A673 (cell line): ENCODE results near the gene PFKL. TPM values are rescaled to one million over a fixed set of nuclear protein-coding genes. Genes with fewer than 3 reads are reported as not detected.

ENCODE experiments used
- BruUV-seq: library from RNA; stranded (reverse); fragments of 400-500 nt; replicated peaks from 2 replicates; lab custom pipeline; 2021; lab: Mats Ljungman, UMichigan
- CTCF ChIA-PET: fragments of 300-600 bp; sonication (Branson Sonifier 250); formaldehyde crosslinking; loops from one replicate; lab custom pipeline; 2022; ENCODE audit warnings: antibody characterized with exemption; lab: Charles Lee
- POLR2A ChIA-PET: fragments of 300-600 bp; sonication (Branson Sonifier 250); formaldehyde crosslinking; loops from one replicate; lab custom pipeline; 2022; ENCODE audit warnings: antibody characterized with exemption; ENCODE audit not compliant: low non-redundant PET; lab: Charles Lee
- DNase-seq: peaks from one replicate; pipeline ENCODE4 v3.0.0-alpha.2; 2015; ENCODE audit warnings: low spot score
- H3K27ac ChIP-seq: fragments of 200-600 bp; sonication (generic); 2 replicates; pipeline ENCODE4 v1.5.1; 2016; ENCODE audit warnings: mixed run types, low read depth, mild to moderate bottlenecking, mixed read lengths, antibody characterized with exemption, low read length; ENCODE audit not compliant: poor library complexity, severe bottlenecking
- H3K27me3 ChIP-seq: fragments of 200-600 bp; sonication (generic); replicated peaks from 2 replicates; pipeline ENCODE4 v1.6.1; 2017; ENCODE audit warnings: mixed run types, low read depth, mild to moderate bottlenecking, mixed read lengths, antibody characterized with exemption, low read length; ENCODE audit not compliant: insufficient read depth, poor library complexity
- H3K36me3 ChIP-seq: fragments of 200-600 bp; sonication (generic); 2 replicates; pipeline ENCODE4 v1.6.1; 2016; ENCODE audit warnings: mixed run types, mild to moderate bottlenecking, mixed read lengths, antibody characterized with exemption, low read length; ENCODE audit not compliant: insufficient read depth, poor library complexity, severe bottlenecking
- H3K4me1 ChIP-seq: fragments of 200-600 bp; sonication (generic); 2 replicates; pipeline ENCODE4 v1.6.1; 2017; ENCODE audit warnings: mixed run types, mild to moderate bottlenecking, mixed read lengths, antibody characterized with exemption, low read length; ENCODE audit not compliant: insufficient read depth, poor library complexity, severe bottlenecking
- H3K4me3 ChIP-seq: fragments of 200-600 bp; sonication (generic); 2 replicates; pipeline ENCODE4 v1.5.1; 2016; ENCODE audit warnings: low read depth, mixed run types, mild to moderate bottlenecking, mixed read lengths, low read length; ENCODE audit not compliant: poor library complexity, severe bottlenecking
- H3K9me3 ChIP-seq: fragments of 200-600 bp; sonication (generic); 2 replicates; pipeline ENCODE4 v1.6.1; 2016; ENCODE audit warnings: mixed run types, low read depth, mild to moderate bottlenecking, mixed read lengths, antibody characterized with exemption, low read length; ENCODE audit not compliant: poor library complexity, severe bottlenecking
- CTCF ChIP-seq: fragments of 300-800, 200-600 bp; sonication (generic); conservative IDR thresholded peaks from 2 replicates; pipeline ENCODE4 v1.5.1; 2017; ENCODE audit warnings: low read depth, mild to moderate bottlenecking, antibody characterized with exemption, low read length, moderate library complexity, mixed read lengths
- EZH2 ChIP-seq: fragments of 200-600 bp; sonication (generic); IDR thresholded peaks from 2 replicates; pipeline ENCODE4 v1.6.1; 2017; ENCODE audit warnings: borderline replicate concordance, low read depth, mild to moderate bottlenecking, mixed read lengths, antibody characterized with exemption, low read length; ENCODE audit not compliant: poor library complexity, severe bottlenecking
- intact Hi-C: fragments of 100-400 bp; cut with micrococcal nuclease; formaldehyde crosslinking; loops from one replicate; pipeline ENCODE4 v1.10.0; 2022; ENCODE audit not compliant: unreplicated experiment
- total RNA-seq: library from RNA; stranded (reverse); gene quantifications from 2 replicates; pipeline ENCODE4 v1.2.3, GENCODE V29; 2021

The PFKL gene
- total RNA-seq, 1 experiment from 2014 or later: 112 TPM

- POLR2A ChIA-PET: no interaction called here
- H3K36me3 ChIP-seq: no peaks in the 10 kb centered on the region
- no peaks in the 10 kb centered on the region for H3K4me1 ChIP-seq
- CTCF ChIA-PET: no interaction called here
- DNase-seq: no peak
- TF ChIP-seq EZH2: no peak
- no peak for TF ChIP-seq CTCF
- H3K9me3 ChIP-seq: no peaks in the 10 kb centered on the region
- no peak overlapping the region for H3K27ac ChIP-seq
- no peak overlapping the region for H3K4me3 ChIP-seq
- no peaks in the 10 kb centered on the region for H3K27me3 ChIP-seq
- intact Hi-C loops: no loop called here
- BruUV-seq: no TSS peak
Observed at GRCh38 chr21:44273046-44273445, 26.8 kb upstream of the PFKL start.

- POLR2A ChIA-PET: no interaction called here
- H3K27ac ChIP-seq: no peak overlapping the region
- no peaks in the 10 kb centered on the region for H3K27me3 ChIP-seq
- BruUV-seq: no TSS peak
- no peak overlapping the region for H3K4me3 ChIP-seq
- CTCF ChIA-PET: no interaction called here
- no peaks in the 10 kb centered on the region for H3K9me3 ChIP-seq
- no peaks in the 10 kb centered on the region for H3K4me1 ChIP-seq
- DNase-seq: no peak
- intact Hi-C loops: no loop called here
- H3K36me3 ChIP-seq: no peaks in the 10 kb centered on the region
- TF ChIP-seq CTCF: no peak
Observed at GRCh38 chr21:44275041-44275440, 24.8 kb upstream of the PFKL start.

- Histone ChIP-seq H3K4me1 (no peaks in the 10 kb centered on the region), H3K36me3 (no peaks in the 10 kb centered on the region), H3K27ac (no peak overlapping the region), H3K27me3 (no peaks in the 10 kb centered on the region), H3K9me3 (no peaks in the 10 kb centered on the region), H3K4me3 (no peak overlapping the region)
- TF ChIP-seq EZH2 (no peak), CTCF (no peak)
- intact Hi-C loops: no loop called here
- POLR2A ChIA-PET: no interaction called here
- CTCF ChIA-PET: no interaction called here
- BruUV-seq: no TSS peak
- no peak for DNase-seq
Observed at GRCh38 chr21:44279354-44280260, 20.2 kb upstream of the PFKL start.
